CD14-positive monocyte (primary cell): ENCODE measurements around the gene LYPD1. TPM values are rescaled to one million over a fixed set of nuclear protein-coding genes. Genes with fewer than 3 reads are reported as not detected.

ENCODE experiments used
- DNase-seq, 3 donors: peaks; one replicate each; pipeline ENCODE4 v3.0.0-alpha.2; 2011 to 2022
- H2AFZ ChIP-seq: 2 replicates; pipeline ENCODE4 v1.6.0; 2012; ENCODE audit warnings: mild to moderate bottlenecking, low read depth, low read length, inconsistent platforms; ENCODE audit not compliant: insufficient read depth, poor library complexity, severe bottlenecking
- H3K27ac ChIP-seq, 2 donors: 1 replicate in 1 of 2; 2 replicates in 1 of 2; pipeline ENCODE4 v1.5.1; 2012 to 2013; ENCODE audit warnings: low read length in 2 of 2, control low read depth in 1 of 2, inconsistent platforms in 1 of 2, low read depth in 1 of 2, mild to moderate bottlenecking in 1 of 2
- H3K27me3 ChIP-seq, 2 donors: one replicate each; pipeline versions ENCODE4 v1.6.0 to v1.6.1; 2011 to 2013; ENCODE audit warnings: low read length in 2 of 2; ENCODE audit not compliant: control insufficient read depth in 2 of 2, insufficient read depth in 2 of 2
- H3K36me3 ChIP-seq, 2 donors: replicated peaks in 1 of 2; 1 replicate in 1 of 2; 2 replicates in 1 of 2; pipeline versions ENCODE4 v1.5.1 to v1.6.1; 2012 to 2013; ENCODE audit warnings: low read length in 2 of 2, control low read depth in 1 of 2, inconsistent platforms in 1 of 2, mild to moderate bottlenecking in 1 of 2; ENCODE audit not compliant: insufficient read depth in 2 of 2, control insufficient read depth in 1 of 2
- H3K4me1 ChIP-seq, 2 donors: 1 replicate in 1 of 2; 2 replicates in 1 of 2; pipeline versions ENCODE4 v1.5.1 to v1.6.1; 2012 to 2013; ENCODE audit warnings: low read length in 2 of 2, control low read depth in 1 of 2, inconsistent platforms in 1 of 2, mild to moderate bottlenecking in 1 of 2, moderate library complexity in 1 of 2; ENCODE audit not compliant: insufficient read depth in 2 of 2, control insufficient read depth in 1 of 2
- H3K4me2 ChIP-seq: replicated peaks from 2 replicates; pipeline ENCODE3; 2012; ENCODE audit warnings: low read length, moderate library complexity, mild to moderate bottlenecking; ENCODE audit not compliant: poor library complexity, severe bottlenecking; ENCODE audit errors: extremely low read depth
- H3K4me3 ChIP-seq, 3 experiments: fragments of 200-600 bp in 1 of 3; sonication (generic) in 1 of 3; replicated peaks in 1 of 3; 1 replicate in 2 of 3; 2 replicates in 1 of 3; pipeline ENCODE4 v1.5.1; 2011 to 2013; ENCODE audit warnings: low read length in 3 of 3, mild to moderate bottlenecking in 3 of 3, control low read depth in 2 of 3, low read depth in 2 of 3, inconsistent platforms in 1 of 3, moderate library complexity in 1 of 3
- H3K79me2 ChIP-seq: 2 replicates; pipeline ENCODE4 v1.6.0; 2012; ENCODE audit warnings: mild to moderate bottlenecking, control low read depth, inconsistent platforms, low read length, moderate library complexity; ENCODE audit not compliant: insufficient read depth
- H3K9ac ChIP-seq: 2 replicates; pipeline ENCODE4 v1.6.0; 2017; ENCODE audit warnings: low read length, mild to moderate bottlenecking; ENCODE audit not compliant: insufficient read depth, poor library complexity, severe bottlenecking
- H3K9me3 ChIP-seq, 2 donors: replicated peaks in 1 of 2; 1 replicate in 1 of 2; 2 replicates in 1 of 2; pipeline versions ENCODE4 v1.5.1 to v1.6.1; 2012 to 2013; ENCODE audit warnings: low read length in 2 of 2, control low read depth in 1 of 2; ENCODE audit not compliant: control insufficient read depth in 1 of 2, insufficient read depth in 1 of 2
- H4K20me1 ChIP-seq: 2 replicates; pipeline ENCODE4 v1.6.0; 2012; ENCODE audit warnings: mild to moderate bottlenecking, low read length, control low read depth, moderate library complexity; ENCODE audit not compliant: insufficient read depth
- H3K27ac Mint-ChIP-seq, 7 donors: one replicate each; pipeline ENCODE4 v1.8.0; 2020; ENCODE audit warnings: mild to moderate bottlenecking in 7 of 7, mixed read lengths in 7 of 7, moderate library complexity in 6 of 7, inconsistent platforms in 2 of 7
- H3K27me3 Mint-ChIP-seq, 3 donors: one replicate each; pipeline ENCODE4 v1.8.0; 2021 to 2022; ENCODE audit warnings: low read depth in 3 of 3, mild to moderate bottlenecking in 3 of 3, mixed read lengths in 3 of 3, moderate library complexity in 3 of 3, inconsistent platforms in 1 of 3
- H3K36me3 Mint-ChIP-seq, 2 donors: one replicate each; pipeline ENCODE4 v1.8.0; 2020; ENCODE audit warnings: mixed read lengths in 2 of 2, inconsistent platforms in 1 of 2, mild to moderate bottlenecking in 1 of 2
- H3K4me1 Mint-ChIP-seq: one replicate; pipeline ENCODE4 v1.8.0; 2020; ENCODE audit warnings: mild to moderate bottlenecking, mixed read lengths
- H3K4me3 Mint-ChIP-seq, 2 donors: one replicate each; pipeline ENCODE4 v1.8.0; 2020; ENCODE audit warnings: mild to moderate bottlenecking in 2 of 2, mixed read lengths in 2 of 2, moderate library complexity in 1 of 2
- H3K9me3 Mint-ChIP-seq, 7 donors: one replicate each; pipeline ENCODE4 v1.8.0; 2020 to 2022; ENCODE audit warnings: mixed read lengths in 7 of 7, mild to moderate bottlenecking in 6 of 7, moderate library complexity in 6 of 7, inconsistent platforms in 2 of 7
- WGBS: methylation state at CpG from one replicate; pipeline ENCODE4 v1.1.5; 2013; ENCODE audit warnings: missing lambda C conversion rate; ENCODE audit not compliant: insufficient coverage; 5-methylcytosine and 5-hydroxymethylcytosine counted together
- intact Hi-C, 2 donors: fragments of 100-400 bp; cut with micrococcal nuclease; formaldehyde crosslinking; loops; one replicate each; pipeline versions ENCODE4 v1.15.0 to v1.15.1; 2023
- polyA plus RNA-seq, 3 donors: library from polyadenylated mRNA; depleted of rRNA in 1 of 3; unstranded in 2 of 3; stranded (reverse) in 1 of 3; fragments of 300-500 nt in 2 of 3; fragments of >200 nt in 1 of 3; fragmentation: Illumina TruSeq in 2 of 3; gene quantifications; 1 replicate in 2 of 3; 2 replicates in 1 of 3; pipeline ENCODE4 v1.2.3, GENCODE V29; 2012 to 2021
- TF ChIP-seq, protein P1 (sequence below): fragments of 200-600 bp; IDR thresholded peaks from one replicate; pipeline ENCODE4 v1.8.0; 2022; ENCODE audit warnings: antibody characterized with exemption, mild to moderate bottlenecking

The LYPD1 gene
- polyA plus RNA-seq, 3 donors, result not detected

DNA sequence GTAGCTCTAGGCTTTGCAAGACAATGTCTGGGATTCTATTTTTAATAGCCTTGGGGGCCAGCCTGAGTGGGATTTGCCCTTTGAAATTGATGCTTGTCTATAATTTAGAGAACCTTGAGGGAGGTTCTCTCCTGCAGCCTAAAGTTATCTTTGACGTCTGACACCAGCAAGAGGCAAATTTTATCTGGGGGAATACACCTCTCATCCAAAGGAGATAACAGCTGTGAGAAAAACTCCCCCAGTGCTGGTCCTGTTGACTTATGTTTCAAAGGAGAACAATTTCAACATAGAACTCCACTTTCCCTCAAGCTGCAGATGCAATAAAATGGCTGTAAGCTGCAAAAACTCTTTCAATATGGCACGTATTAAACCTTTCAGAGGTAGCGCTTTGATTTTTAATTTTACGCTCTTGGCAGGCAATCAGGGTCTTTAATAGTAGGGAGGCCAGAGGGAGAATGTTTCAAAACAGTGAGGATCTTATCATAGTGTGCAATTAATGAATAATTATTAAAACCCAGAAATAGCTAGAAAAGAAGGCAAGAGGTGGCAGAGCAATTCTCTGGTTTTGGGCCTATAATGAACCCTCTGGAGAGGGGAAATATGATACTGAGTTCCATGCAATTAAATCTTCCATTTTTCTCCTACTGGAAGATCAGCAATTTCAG lies 62.4 kb downstream of the LYPD1 start:
- no peaks in the 10 kb centered on the region for H4K20me1 ChIP-seq
- Mint-ChIP-seq H3K9me3 (peaks cover 0 to 2% (median 0%) of the 10 kb centered on the region in 7 donors), H3K36me3 (no peaks in the 10 kb centered on the region), H3K27me3 (peaks cover 0 to 24% (median 2%) of the 10 kb centered on the region in 3 donors), H3K4me3 (no peak overlapping the region), H3K4me1 (no peaks in the 10 kb centered on the region), H3K27ac (no peak overlapping the region)
- WGBS, result no CpG with 5 or more reads among the region's 4 CpGs
- H3K9ac ChIP-seq, result no peak overlapping the region
- TF ChIP-seq, protein P1, sequence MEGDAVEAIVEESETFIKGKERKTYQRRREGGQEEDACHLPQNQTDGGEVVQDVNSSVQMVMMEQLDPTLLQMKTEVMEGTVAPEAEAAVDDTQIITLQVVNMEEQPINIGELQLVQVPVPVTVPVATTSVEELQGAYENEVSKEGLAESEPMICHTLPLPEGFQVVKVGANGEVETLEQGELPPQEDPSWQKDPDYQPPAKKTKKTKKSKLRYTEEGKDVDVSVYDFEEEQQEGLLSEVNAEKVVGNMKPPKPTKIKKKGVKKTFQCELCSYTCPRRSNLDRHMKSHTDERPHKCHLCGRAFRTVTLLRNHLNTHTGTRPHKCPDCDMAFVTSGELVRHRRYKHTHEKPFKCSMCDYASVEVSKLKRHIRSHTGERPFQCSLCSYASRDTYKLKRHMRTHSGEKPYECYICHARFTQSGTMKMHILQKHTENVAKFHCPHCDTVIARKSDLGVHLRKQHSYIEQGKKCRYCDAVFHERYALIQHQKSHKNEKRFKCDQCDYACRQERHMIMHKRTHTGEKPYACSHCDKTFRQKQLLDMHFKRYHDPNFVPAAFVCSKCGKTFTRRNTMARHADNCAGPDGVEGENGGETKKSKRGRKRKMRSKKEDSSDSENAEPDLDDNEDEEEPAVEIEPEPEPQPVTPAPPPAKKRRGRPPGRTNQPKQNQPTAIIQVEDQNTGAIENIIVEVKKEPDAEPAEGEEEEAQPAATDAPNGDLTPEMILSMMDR, result no peak
- no peak overlapping the region for H3K4me2 ChIP-seq
- no peaks in the 10 kb centered on the region for H3K36me3 ChIP-seq
- H3K4me1 ChIP-seq, result no peaks in the 10 kb centered on the region
- H3K4me3 ChIP-seq, result no peak overlapping the region
- intact Hi-C loops, result no loop called here
- no peak for DNase-seq
- no peak overlapping the region for H2AFZ ChIP-seq
- H3K79me2 ChIP-seq, result no peaks in the 10 kb centered on the region
- no peaks in the 10 kb centered on the region for H3K27me3 ChIP-seq
- H3K9me3 ChIP-seq, result no peaks in the 10 kb centered on the region
- no peak overlapping the region for H3K27ac ChIP-seq

DNA sequence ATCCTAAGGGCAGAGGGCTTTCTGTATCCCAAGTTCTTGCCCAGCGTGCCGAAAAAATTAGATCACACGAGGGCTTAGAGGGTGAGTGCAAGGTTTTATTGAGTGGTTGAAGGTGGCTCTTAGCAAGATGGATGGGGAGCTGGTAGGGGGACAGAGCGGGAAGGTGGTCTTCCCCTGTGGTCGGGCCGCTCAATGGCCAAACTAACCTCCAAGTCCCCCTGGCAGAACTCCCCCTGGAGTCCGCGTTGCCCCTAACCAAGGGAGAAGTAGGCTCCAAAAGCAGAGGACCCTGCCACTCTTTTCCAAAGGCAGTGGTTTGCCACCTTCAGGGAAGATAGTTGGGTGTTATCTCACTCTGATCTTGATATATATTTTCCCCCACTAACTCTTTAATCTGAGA lies 63.4 kb downstream of the LYPD1 start:
- WGBS, result 93% methylated on average over 3 of the region's 8 CpGs
- no peak for DNase-seq
- H3K4me3 Mint-ChIP-seq, result no peak overlapping the region

More for the DNA sequence above, 63.4 kb downstream of the LYPD1 start:
- H3K79me2 ChIP-seq, result no peaks in the 10 kb centered on the region
- no peak overlapping the region for H3K9ac ChIP-seq
- no peak overlapping the region for H3K4me3 ChIP-seq
- TF ChIP-seq, protein P1, result no peak
- no peak overlapping the region for H3K27ac ChIP-seq
- no peaks in the 10 kb centered on the region for H3K4me1 Mint-ChIP-seq
- peaks cover 0 to 2% of the 10 kb centered on the region in 2 donors for H3K27me3 ChIP-seq
- intact Hi-C loops, result no loop called here
- no peak overlapping the region for H3K27ac Mint-ChIP-seq
- H3K4me1 ChIP-seq, result no peaks in the 10 kb centered on the region
- peaks cover 0 to 2% (median 0%) of the 10 kb centered on the region in 7 donors for H3K9me3 Mint-ChIP-seq
- H3K9me3 ChIP-seq, result no peaks in the 10 kb centered on the region
- no peak overlapping the region for H3K4me2 ChIP-seq
- no peaks in the 10 kb centered on the region for H3K36me3 Mint-ChIP-seq
- no peaks in the 10 kb centered on the region for H4K20me1 ChIP-seq
- peaks cover 0 to 25% (median 6%) of the 10 kb centered on the region in 3 donors for H3K27me3 Mint-ChIP-seq
- no peak overlapping the region for H2AFZ ChIP-seq
- H3K36me3 ChIP-seq, result no peaks in the 10 kb centered on the region
